Thymus (tissue), 11 donors: ENCODE data around the gene DHRS12. TPM values are rescaled to one million over a fixed set of nuclear protein-coding genes. Genes with fewer than 3 reads are reported as not detected.
"Not testable (repeated sequence)": the region's sequence is repeated elsewhere in the genome, so short reads cannot be mapped to it uniquely, and the experiment has no call there.

ENCODE experiments used
- DNase-seq, 9 donors: peaks; one replicate each; pipeline ENCODE4 v3.0.0-alpha.2; 2013; ENCODE audit warnings: low spot score in 9 of 9, low read depth in 6 of 9, missing footprints in 1 of 9
- H3K27ac ChIP-seq, 2 donors: one replicate each; pipeline ENCODE4 v1.5.1; 2013; ENCODE audit warnings: control low read depth in 1 of 2, low read depth in 1 of 2, low read length in 1 of 2, mild to moderate bottlenecking in 1 of 2, moderate library complexity in 1 of 2
- H3K27me3 ChIP-seq, 2 donors: one replicate each; pipeline ENCODE4 v1.5.1; 2013; ENCODE audit warnings: low read length in 1 of 2; ENCODE audit not compliant: control insufficient read depth in 2 of 2, insufficient read depth in 1 of 2
- H3K36me3 ChIP-seq, 2 donors: one replicate each; pipeline ENCODE4 v1.5.1; 2013; ENCODE audit warnings: low read length in 1 of 2, mild to moderate bottlenecking in 1 of 2, moderate library complexity in 1 of 2; ENCODE audit not compliant: control insufficient read depth in 2 of 2, insufficient read depth in 2 of 2
- H3K4me1 ChIP-seq, 2 donors: one replicate each; pipeline ENCODE4 v1.5.1; 2013; ENCODE audit warnings: low read length in 2 of 2; ENCODE audit not compliant: control insufficient read depth in 2 of 2, insufficient read depth in 2 of 2
- H3K4me3 ChIP-seq, 2 donors: one replicate each; pipeline ENCODE4 v1.5.1; 2013; ENCODE audit warnings: low read length in 2 of 2, control low read depth in 1 of 2, mild to moderate bottlenecking in 1 of 2
- H3K9me3 ChIP-seq, 2 donors: one replicate each; pipeline ENCODE4 v1.5.1; 2013; ENCODE audit warnings: low read length in 1 of 2, mild to moderate bottlenecking in 1 of 2; ENCODE audit not compliant: control insufficient read depth in 2 of 2, insufficient read depth in 1 of 2
- WGBS: extraction: QIAGEN DNeasy Blood & Tissue Kit; methylation state at CpG from one replicate; pipeline ENCODE4 v1.1.7; 2013; 5-methylcytosine and 5-hydroxymethylcytosine counted together
- polyA plus RNA-seq: library from polyadenylated mRNA; stranded (reverse); fragments of 200-250 nt; gene quantifications from one replicate; pipeline ENCODE4 v1.2.3, GENCODE V29; 2013
- total RNA-seq: library from RNA; stranded (reverse); fragments of 120-200 nt; gene quantifications from one replicate; pipeline ENCODE4 v1.2.4, GENCODE V29; 2013
- donor health status: healthy.

The DHRS12 gene
- total and polyA plus RNA-seq, 2 donors: 7.5 to 14.8 TPM

DNA sequence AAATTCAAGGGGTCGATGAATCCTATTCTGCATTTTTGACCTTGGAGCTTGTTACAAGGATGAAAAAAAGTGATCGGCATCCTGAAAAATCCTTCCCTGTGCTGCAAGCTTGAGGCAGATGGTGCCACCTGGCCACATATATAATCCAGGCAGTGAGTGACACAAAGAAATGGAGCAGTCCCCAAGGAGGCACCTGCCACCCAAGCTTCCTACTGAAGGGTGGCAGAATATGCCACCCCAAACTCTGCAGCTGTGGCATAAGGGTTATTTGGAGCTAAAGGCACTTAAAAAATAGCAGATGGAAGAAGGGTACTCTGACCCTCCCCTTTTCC lies 25.6 kb upstream of the DHRS12 start:
- DNase-seq: no peak
- Histone ChIP-seq H3K27ac (peak overlapping the region in 1 of 2 donors; percentile 33), H3K4me3 (no peak overlapping the region), H3K27me3 (no peaks in the 10 kb centered on the region), H3K4me1 (peaks cover 30 to 59% of the 10 kb centered on the region in 2 donors), H3K9me3 (no peaks in the 10 kb centered on the region), H3K36me3 (no peaks in the 10 kb centered on the region)
- 87% methylated on average over 2 of the region's 2 CpGs for WGBS

- DNase-seq: no peak
- no peak overlapping the region for H3K27ac ChIP-seq
- H3K4me3 ChIP-seq: no peak overlapping the region
- no peaks in the 10 kb centered on the region for H3K9me3 ChIP-seq
- peaks cover 30 to 60% of the 10 kb centered on the region in 2 donors for H3K4me1 ChIP-seq
- no peaks in the 10 kb centered on the region for H3K27me3 ChIP-seq
- H3K36me3 ChIP-seq: no peaks in the 10 kb centered on the region
- WGBS: 82% methylated on average over 8 of the region's 8 CpGs
Observed at GRCh38 chr13:51828730-51829567, 25.0 kb upstream of the DHRS12 start.

DNA sequence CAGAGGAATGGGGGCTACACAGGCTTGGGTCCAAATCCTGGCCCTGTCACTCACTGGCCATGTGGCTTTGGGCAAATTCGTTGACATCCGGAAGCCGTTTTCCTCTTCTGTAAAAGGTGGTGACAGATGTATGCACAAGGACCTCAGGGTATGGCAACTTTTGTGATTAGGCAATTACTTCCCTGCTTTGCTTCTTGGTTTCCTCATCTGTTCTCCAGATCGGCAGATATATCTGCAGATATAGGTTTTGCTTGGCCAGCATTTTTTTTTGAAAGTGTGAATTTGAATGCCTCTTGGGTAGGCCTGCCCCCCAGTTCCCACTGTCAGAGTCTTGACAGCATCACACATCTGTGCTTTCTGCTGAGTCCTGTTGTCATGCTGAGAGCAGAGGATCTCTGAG lies 23.3 kb upstream of the DHRS12 start:
- H3K27ac ChIP-seq: peak overlapping the region; percentile 3 to 50
- 35% methylated on average over 4 of the region's 4 CpGs for WGBS

DNA sequence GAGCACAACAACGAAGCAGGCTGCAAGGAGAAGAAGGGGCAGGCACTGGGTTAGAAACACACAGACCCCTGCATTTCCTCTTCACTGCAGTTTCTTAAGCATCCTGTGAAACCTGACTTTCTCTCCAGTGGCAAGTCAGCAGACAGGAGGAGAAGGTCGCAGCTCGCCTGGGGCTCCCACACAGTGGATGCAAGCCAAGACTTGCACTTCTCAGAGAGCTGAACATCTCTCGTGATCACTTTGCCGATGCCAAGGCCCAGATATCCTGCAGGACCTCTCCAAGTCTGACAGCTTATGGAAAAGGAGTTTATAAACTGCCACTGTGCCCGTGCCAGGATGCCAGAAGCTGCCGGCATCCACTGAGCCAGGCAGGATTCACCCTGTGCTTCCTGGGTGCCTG lies 22.6 kb upstream of the DHRS12 start:
- peaks cover 39 to 71% of the 10 kb centered on the region in 2 donors for H3K4me1 ChIP-seq
- no peak overlapping the region for H3K4me3 ChIP-seq
- no peaks in the 10 kb centered on the region for H3K27me3 ChIP-seq
- no peaks in the 10 kb centered on the region for H3K9me3 ChIP-seq
- WGBS: 45% methylated on average over 7 of the region's 7 CpGs
- no peaks in the 10 kb centered on the region for H3K36me3 ChIP-seq
- DNase-seq: peak in 1 of 9 donors; percentile 70
- H3K27ac ChIP-seq: peak overlapping the region; percentile 51 to 92

More for the DNA sequence above, 23.3 kb upstream of the DHRS12 start:
- peaks cover 33 to 68% of the 10 kb centered on the region in 2 donors for H3K4me1 ChIP-seq
- no peak for DNase-seq
- no peaks in the 10 kb centered on the region for H3K9me3 ChIP-seq
- H3K36me3 ChIP-seq: no peaks in the 10 kb centered on the region
- H3K27me3 ChIP-seq: no peaks in the 10 kb centered on the region
- H3K4me3 ChIP-seq: no peak overlapping the region

GRCh38 chr13:51825681-51826254 lies 21.8 kb upstream of the DHRS12 start:
- Histone ChIP-seq H3K9me3 (no peaks in the 10 kb centered on the region), H3K27me3 (no peaks in the 10 kb centered on the region), H3K4me1 (peaks cover 44 to 79% of the 10 kb centered on the region in 2 donors), H3K4me3 (no peak overlapping the region), H3K36me3 (no peaks in the 10 kb centered on the region), H3K27ac (peak overlapping the region; percentile 83 to 92)
- no peak for DNase-seq
- WGBS: 83% methylated on average over 10 of the region's 10 CpGs

DNA sequence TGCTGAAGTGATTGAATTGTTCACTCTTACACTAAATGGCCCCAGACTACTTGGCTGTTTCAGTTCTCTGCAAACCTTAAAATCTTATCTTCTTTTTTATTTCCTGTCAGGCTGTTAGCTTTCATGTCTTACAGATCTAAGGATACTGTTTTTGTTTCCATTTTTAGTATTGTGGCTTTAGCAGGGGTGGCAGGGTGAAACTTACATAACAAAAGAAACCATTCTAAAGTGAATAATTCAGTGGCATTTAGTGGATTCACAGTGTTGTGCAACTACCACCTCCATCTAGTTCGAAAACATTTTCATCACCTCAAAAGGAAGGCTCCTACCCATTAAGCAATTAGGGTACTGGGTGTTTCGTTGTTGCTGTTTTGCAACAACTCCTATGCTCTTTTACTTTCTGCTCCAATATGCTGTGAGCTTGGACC lies 21.2 kb upstream of the DHRS12 start:
- DNase-seq: peak in 7 of 9 donors; percentile 30 to 88 (median 62)

GRCh38 chr13:51824712-51825111 lies 20.7 kb upstream of the DHRS12 start:
- Histone ChIP-seq H3K4me1 (peaks cover 44 to 81% of the 10 kb centered on the region in 2 donors), H3K27ac (peak overlapping the region; percentile 83 to 92), H3K4me3 (peak overlapping the region; percentile 27 to 40)
- not testable (repeated sequence) for H3K27me3 ChIP-seq, H3K9me3 ChIP-seq, H3K36me3 ChIP-seq, DNase-seq
- 76% methylated on average over 11 of the region's 11 CpGs for WGBS

More for the DNA sequence above, 21.2 kb upstream of the DHRS12 start:
- Histone ChIP-seq H3K9me3 (no peaks in the 10 kb centered on the region), H3K27me3 (no peaks in the 10 kb centered on the region), H3K4me1 (peaks cover 44 to 82% of the 10 kb centered on the region in 2 donors), H3K36me3 (no peaks in the 10 kb centered on the region), H3K27ac (peak overlapping the region; percentile 83 to 92), H3K4me3 (peak overlapping the region; percentile 27 to 40)
- WGBS: 2% methylated on average over 2 of the region's 2 CpGs

GRCh38 chr13:51823863-51824262 lies 19.9 kb upstream of the DHRS12 start:
- Histone ChIP-seq H3K4me1 (peaks cover 44 to 82% of the 10 kb centered on the region in 2 donors), H3K9me3 (no peaks in the 10 kb centered on the region), H3K27ac (peak overlapping the region in 1 of 2 donors; percentile 66), H3K36me3 (no peaks in the 10 kb centered on the region), H3K27me3 (no peaks in the 10 kb centered on the region), H3K4me3 (peak overlapping the region; percentile 27 to 40)
- no peak for DNase-seq
- WGBS: 91% methylated on average over 2 of the region's 2 CpGs

GRCh38 chr13:51823359-51823758 lies 19.4 kb upstream of the DHRS12 start:
- H3K36me3 ChIP-seq: no peaks in the 10 kb centered on the region
- H3K9me3 ChIP-seq: no peaks in the 10 kb centered on the region
- H3K27me3 ChIP-seq: no peaks in the 10 kb centered on the region
- H3K4me3 ChIP-seq: peak overlapping the region; percentile 27 to 40
- WGBS: 91% methylated on average over 2 of the region's 2 CpGs
- H3K27ac ChIP-seq: peak overlapping the region; percentile 49 to 67
- no peak for DNase-seq
- peaks cover 44 to 84% of the 10 kb centered on the region in 2 donors for H3K4me1 ChIP-seq
